ENCODE results near the gene GATA6.

- TF ChIP-seq CTCF (IDR thresholded peaks at IDR 0.05; ENCODE audit: low read depth, low read length) (no peak), POLR2A (IDR thresholded peaks at IDR 0.05; ENCODE audit: extremely low read depth, insufficient read length) (no peak), MAX (IDR thresholded peaks at IDR 0.05; ENCODE audit: low read depth, low read length) (no peak), MYC (IDR thresholded peaks at IDR 0.05; ENCODE audit: low read depth, low read length) (no peak)
Measured at GRCh38 chr18:22186484-22186971, 17.1 kb downstream of the GATA6 start.
